GM12878 (cell line): ENCODE data around the gene FOXB1. TPM values are rescaled to one million over a fixed set of nuclear protein-coding genes. Genes with fewer than 3 reads are reported as not detected.

ENCODE experiments used
- ATAC-seq: fragments of 200-7000 bp; cut with Tn5 transposase; 3 replicates; pipeline ENCODE4 v1.9.1; 2020; ENCODE audit warnings: mild to moderate bottlenecking, moderate library complexity
- BruUV-seq: library from RNA; stranded (reverse); fragments of 400-500 nt; replicated peaks from 2 replicates; lab custom pipeline; 2021; lab: Mats Ljungman, UMichigan
- CTCF ChIA-PET: fragments of 300-600 bp; sonication (Branson Sonifier 250); formaldehyde crosslinking; extraction: SDS; loops from one replicate; lab custom pipeline; 2021; ENCODE audit warnings: inconsistent platforms; lab: Yijun Ruan, JAX
- POLR2A ChIA-PET: fragments of 350-600 bp; formaldehyde crosslinking; extraction: SDS; loops from one replicate; lab custom pipeline; 2021; ENCODE audit warnings: inconsistent platforms; lab: Charles Lee
- RAD21 ChIA-PET: fragments of 300-600 bp; sonication (Branson Sonifier 250); formaldehyde crosslinking; loops from one replicate; lab custom pipeline; 2023; ENCODE audit warnings: antibody characterized with exemption; ENCODE audit not compliant: unreplicated experiment; lab: Charles Lee
- SMC1A ChIA-PET: fragments of 300-600 bp; sonication (Branson Sonifier 250); formaldehyde crosslinking; loops from one replicate; lab custom pipeline; 2023; ENCODE audit not compliant: unreplicated experiment, uncharacterized antibody; lab: Charles Lee
- DNase-seq: peaks from one replicate; pipeline ENCODE4 v3.0.0-alpha.2; 2011; ENCODE audit warnings: low read depth, low spot score
- FAIRE-seq: peaks from 3 replicates; lab custom pipeline; 2011; peaks lifted over from hg19 to GRCh38; lab: Jason Lieb, UNC
- H2AFZ ChIP-seq: 2 replicates; pipeline ENCODE4 v1.6.0; 2011; ENCODE audit warnings: low read depth, low read length, control low read depth; ENCODE audit not compliant: control insufficient read depth
- H3K27ac ChIP-seq: 2 replicates; pipeline ENCODE4 v1.5.1; 2011; ENCODE audit warnings: control low read depth; ENCODE audit not compliant: control insufficient read depth, insufficient read depth
- H3K27me3 ChIP-seq, 2 experiments: replicated peaks in 1 of 2; 2 replicates each; pipeline versions ENCODE4 v1.6.0 to v1.6.1; 2011; ENCODE audit warnings: low read length in 1 of 2; ENCODE audit not compliant: control insufficient read depth in 2 of 2, insufficient read depth in 2 of 2
- H3K36me3 ChIP-seq, 2 experiments: 2 replicates each; pipeline ENCODE4 v1.5.1; 2011; ENCODE audit warnings: low read length in 1 of 2; ENCODE audit not compliant: control insufficient read depth in 2 of 2, insufficient read depth in 2 of 2
- H3K4me1 ChIP-seq: 2 replicates; pipeline ENCODE4 v1.6.1; 2011; ENCODE audit warnings: mild to moderate bottlenecking, low read length, moderate library complexity, mixed read lengths; ENCODE audit not compliant: control insufficient read depth, insufficient read depth
- H3K4me2 ChIP-seq: 2 replicates; pipeline ENCODE4 v1.6.0; 2011; ENCODE audit warnings: control low read depth; ENCODE audit not compliant: control insufficient read depth, insufficient read depth
- H3K4me3 ChIP-seq: fragments of 200-600 bp; sonication (generic); 2 replicates; pipeline ENCODE4 v1.5.1; 2016
- H3K79me2 ChIP-seq: 2 replicates; pipeline ENCODE4 v1.6.0; 2011; ENCODE audit warnings: low read length; ENCODE audit not compliant: control insufficient read depth, insufficient read depth
- H3K9ac ChIP-seq: 2 replicates; pipeline ENCODE4 v1.8.0; 2011; ENCODE audit warnings: low read length, control low read depth, mixed read lengths; ENCODE audit not compliant: control insufficient read depth, insufficient read depth
- H3K9me3 ChIP-seq: replicated peaks from 3 replicates; pipeline ENCODE4 v1.5.1; 2011; ENCODE audit warnings: mild to moderate bottlenecking, low read length; ENCODE audit not compliant: control insufficient read depth, insufficient read depth
- H4K20me1 ChIP-seq: 2 replicates; pipeline ENCODE4 v1.6.0; 2011; ENCODE audit not compliant: control insufficient read depth, insufficient read depth
- BACH1 ChIP-seq: fragments of 450-650 bp; IDR thresholded peaks from 2 replicates; pipeline ENCODE4 v1.6.1; 2017; ENCODE audit warnings: mild to moderate bottlenecking, borderline replicate concordance
- CEBPZ ChIP-seq: fragments of 150-350 bp; IDR thresholded peaks from 2 replicates; pipeline ENCODE4 v1.6.1; 2016; ENCODE audit warnings: low read depth, low read length
- CREB1 ChIP-seq: IDR thresholded peaks from 2 replicates; pipeline ENCODE4 v1.6.1; 2012; ENCODE audit warnings: low read depth, mild to moderate bottlenecking, inconsistent platforms
- GABPA ChIP-seq: IDR thresholded peaks from 2 replicates; pipeline ENCODE4 v1.6.1; 2014; ENCODE audit warnings: antibody characterized with exemption, low read depth, mild to moderate bottlenecking, inconsistent platforms
- IRF5 ChIP-seq: fragments of 450-650 bp; IDR thresholded peaks from 2 replicates; pipeline ENCODE4 v1.6.1; 2017; ENCODE audit warnings: borderline replicate concordance
- MXI1 ChIP-seq: fragments of 150-350 bp; IDR thresholded peaks from 2 replicates; pipeline ENCODE4 v1.6.1; 2011; ENCODE audit warnings: low read depth, mild to moderate bottlenecking, inconsistent platforms, low read length, improper control_type of control experiment
- NR2C2 ChIP-seq: IDR thresholded peaks from 2 replicates; pipeline ENCODE4 v1.6.1; 2011; ENCODE audit warnings: borderline replicate concordance, low read depth; ENCODE audit not compliant: control insufficient read depth, insufficient read length
- POLR2A ChIP-seq: IDR thresholded peaks from 2 replicates; pipeline ENCODE4 v1.6.1; 2011; ENCODE audit warnings: low read depth, mild to moderate bottlenecking, low read length
- STAT3 ChIP-seq: IDR thresholded peaks from 2 replicates; pipeline ENCODE4 v1.6.1; 2011; ENCODE audit warnings: low read depth, low read length, improper control_type of control experiment
- YBX1 ChIP-seq: fragments of 450-650 bp; IDR thresholded peaks from 2 replicates; pipeline ENCODE4 v1.6.1; 2016; ENCODE audit warnings: antibody characterized with exemption
- WGBS: methylation state at CpG from one replicate; pipeline ENCODE4 v1.1.6; 2016; ENCODE audit warnings: low lambda C conversion rate; ENCODE audit not compliant: insufficient replicate concordance, insufficient coverage; ENCODE audit errors: missing lambda C conversion rate; 5-methylcytosine and 5-hydroxymethylcytosine counted together
- in situ Hi-C: fragments of 300-500 bp; cut with MboI; formaldehyde crosslinking; loops from 9 replicates; pipeline ENCODE4 v1.14.3; 2018; ENCODE audit warnings: mixed read lengths
- intact Hi-C: fragments of 100-400 bp; cut with micrococcal nuclease; formaldehyde crosslinking; loops from one replicate; pipeline ENCODE4 v1.14.2; 2022; ENCODE audit not compliant: unreplicated experiment
- polyA plus RNA-seq, 11 experiments: library from polyadenylated mRNA; depleted of rRNA in 4 of 11; unstranded in 6 of 11; stranded (reverse) in 5 of 11; fragments of >200 nt; fragmentation: Nextera tagmentation in 4 of 11; fragmentation: Illumina TruSeq in 1 of 11; extraction: Ambion mirVana in 4 of 11; extraction: Trizol in 1 of 11; gene quantifications; 1 replicate in 1 of 11; 2 replicates in 10 of 11; pipeline versions ENCODE4 v1.2.1 to v1.2.3, GENCODE V29; 2011 to 2016; ENCODE audit warnings: inconsistent platforms in 2 of 11, missing spikeins in 2 of 11, low read depth in 1 of 11
- total RNA-seq, 4 experiments: library from RNA; depleted of rRNA in 3 of 4; stranded (reverse); fragments of >200 nt in 3 of 4; fragmentation: Illumina TruSeq in 1 of 4; extraction: Trizol in 1 of 4; gene quantifications; 2 replicates each; pipeline versions ENCODE4 v1.2.1 to v1.2.3, GENCODE V29; 2013 to 2021
- TF ChIP-seq, protein P1 (sequence below): IDR thresholded peaks from 2 replicates; pipeline ENCODE4 v1.6.1; 2012; ENCODE audit warnings: low read depth, low read length, improper control_type of control experiment
- TF ChIP-seq, protein P2 (sequence below): fragments of 450-650 bp; IDR thresholded peaks from 2 replicates; pipeline ENCODE4 v1.6.1; 2017; ENCODE audit warnings: mild to moderate bottlenecking, moderate library complexity

Gene FOXB1
- total and polyA plus RNA-seq, 10 of the 15 experiments (the other 5 are each of a cell fraction or from before 2014, with no cell fraction given) = not detected

- CTCF ChIA-PET = interaction anchor here (1.2 kb wide), 1 partner anchor 14 kb away, joined by 3 read pairs; no protein-coding TSS in a partner anchor
- Histone ChIP-seq H3K9me3 (no peaks in the 10 kb centered on the region), H4K20me1 (no peaks in the 10 kb centered on the region), H3K36me3 (no peaks in the 10 kb centered on the region), H3K4me3 (no peak overlapping the region), H3K27ac (no peak overlapping the region), H3K4me1 (no peaks in the 10 kb centered on the region), H3K79me2 (no peaks in the 10 kb centered on the region), H3K4me2 (no peak overlapping the region), H3K9ac (no peak overlapping the region), H2AFZ (no peak overlapping the region), H3K27me3 (no peaks in the 10 kb centered on the region)
- in situ Hi-C loops (no loop called here), intact Hi-C loops (no loop called here)
- no peak for FAIRE-seq
- RAD21 ChIA-PET = no interaction called here
- POLR2A ChIA-PET = no interaction called here
- 100% methylated on average over 2 of the region's 2 CpGs for WGBS
- no peak for ATAC-seq
- DNase-seq = no peak
- SMC1A ChIA-PET = no interaction called here
- BruUV-seq = no TSS peak
- TF ChIP-seq NR2C2 = no peak
- TF ChIP-seq YBX1 = no peak
- no peak for TF ChIP-seq BACH1
- no peak for TF ChIP-seq STAT3
- no peak for TF ChIP-seq CEBPZ
- TF ChIP-seq GABPA = no peak
- no peak for TF ChIP-seq POLR2A
- TF ChIP-seq, protein P1, sequence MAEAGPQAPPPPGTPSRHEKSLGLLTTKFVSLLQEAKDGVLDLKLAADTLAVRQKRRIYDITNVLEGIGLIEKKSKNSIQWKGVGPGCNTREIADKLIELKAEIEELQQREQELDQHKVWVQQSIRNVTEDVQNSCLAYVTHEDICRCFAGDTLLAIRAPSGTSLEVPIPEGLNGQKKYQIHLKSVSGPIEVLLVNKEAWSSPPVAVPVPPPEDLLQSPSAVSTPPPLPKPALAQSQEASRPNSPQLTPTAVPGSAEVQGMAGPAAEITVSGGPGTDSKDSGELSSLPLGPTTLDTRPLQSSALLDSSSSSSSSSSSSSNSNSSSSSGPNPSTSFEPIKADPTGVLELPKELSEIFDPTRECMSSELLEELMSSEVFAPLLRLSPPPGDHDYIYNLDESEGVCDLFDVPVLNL = no peak
- TF ChIP-seq MXI1 = no peak
- TF ChIP-seq, protein P2, sequence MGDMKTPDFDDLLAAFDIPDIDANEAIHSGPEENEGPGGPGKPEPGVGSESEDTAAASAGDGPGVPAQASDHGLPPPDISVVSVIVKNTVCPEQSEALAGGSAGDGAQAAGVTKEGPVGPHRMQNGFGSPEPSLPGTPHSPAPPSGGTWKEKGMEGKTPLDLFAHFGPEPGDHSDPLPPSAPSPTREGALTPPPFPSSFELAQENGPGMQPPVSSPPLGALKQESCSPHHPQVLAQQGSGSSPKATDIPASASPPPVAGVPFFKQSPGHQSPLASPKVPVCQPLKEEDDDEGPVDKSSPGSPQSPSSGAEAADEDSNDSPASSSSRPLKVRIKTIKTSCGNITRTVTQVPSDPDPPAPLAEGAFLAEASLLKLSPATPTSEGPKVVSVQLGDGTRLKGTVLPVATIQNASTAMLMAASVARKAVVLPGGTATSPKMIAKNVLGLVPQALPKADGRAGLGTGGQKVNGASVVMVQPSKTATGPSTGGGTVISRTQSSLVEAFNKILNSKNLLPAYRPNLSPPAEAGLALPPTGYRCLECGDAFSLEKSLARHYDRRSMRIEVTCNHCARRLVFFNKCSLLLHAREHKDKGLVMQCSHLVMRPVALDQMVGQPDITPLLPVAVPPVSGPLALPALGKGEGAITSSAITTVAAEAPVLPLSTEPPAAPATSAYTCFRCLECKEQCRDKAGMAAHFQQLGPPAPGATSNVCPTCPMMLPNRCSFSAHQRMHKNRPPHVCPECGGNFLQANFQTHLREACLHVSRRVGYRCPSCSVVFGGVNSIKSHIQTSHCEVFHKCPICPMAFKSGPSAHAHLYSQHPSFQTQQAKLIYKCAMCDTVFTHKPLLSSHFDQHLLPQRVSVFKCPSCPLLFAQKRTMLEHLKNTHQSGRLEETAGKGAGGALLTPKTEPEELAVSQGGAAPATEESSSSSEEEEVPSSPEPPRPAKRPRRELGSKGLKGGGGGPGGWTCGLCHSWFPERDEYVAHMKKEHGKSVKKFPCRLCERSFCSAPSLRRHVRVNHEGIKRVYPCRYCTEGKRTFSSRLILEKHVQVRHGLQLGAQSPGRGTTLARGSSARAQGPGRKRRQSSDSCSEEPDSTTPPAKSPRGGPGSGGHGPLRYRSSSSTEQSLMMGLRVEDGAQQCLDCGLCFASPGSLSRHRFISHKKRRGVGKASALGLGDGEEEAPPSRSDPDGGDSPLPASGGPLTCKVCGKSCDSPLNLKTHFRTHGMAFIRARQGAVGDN = no peak
- TF ChIP-seq CREB1 = no peak
- no peak for TF ChIP-seq IRF5
Measured at GRCh38 chr15:59968314-59968713, 35.8 kb upstream of the FOXB1 start.
